ENCODE measurements around the gene HDGF. TPM values are rescaled to one million over a fixed set of nuclear protein-coding genes. Genes with fewer than 3 reads are reported as not detected.

The HDGF gene
- total RNA-seq, 1 experiment from 2014 or later, result 310 TPM

DNA sequence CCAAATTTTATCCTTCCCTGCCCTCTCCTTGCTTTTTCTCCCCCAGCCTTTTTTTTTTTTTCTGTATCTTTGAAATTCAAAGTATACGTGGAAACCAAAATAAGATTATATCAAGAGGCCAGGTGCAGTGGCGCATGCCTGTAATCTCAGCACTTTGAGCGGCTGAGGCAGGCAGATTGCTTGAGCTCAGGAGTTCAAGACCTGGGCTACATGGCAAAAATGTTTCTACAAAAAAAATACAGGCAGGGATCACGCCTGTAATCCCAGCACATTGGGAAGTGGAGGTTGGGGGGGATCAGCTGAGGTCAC, 9.3 kb upstream of the HDGF start:
- no peaks in the 10 kb centered on the region for H3K27me3 Mint-ChIP-seq (ENCODE audit: low read depth)

More for the DNA sequence above, 9.3 kb upstream of the HDGF start:
- Mint-ChIP-seq H3K4me3 (no peak overlapping the region), H3K36me3 (ENCODE audit: insufficient read depth in 1 of 3, low read depth in 3 of 3) (no peaks in the 10 kb centered on the region; a peak in 1 of 7 replicates), H3K9me3 (no peaks in the 10 kb centered on the region), H3K27ac (peak overlapping the region in 1 of 3 experiments; percentile 34; a peak in 1 of 7 replicates), H3K4me1 (peaks cover 10 to 12% of the 10 kb centered on the region in 2 experiments)
- no peaks in the 10 kb centered on the region for H3K27me3 ChIP-seq (ENCODE audit: insufficient read depth, low read length)
- no peaks in the 10 kb centered on the region for H4K20me1 ChIP-seq (ENCODE audit: control insufficient read depth, insufficient read depth, insufficient read length)
- H3K79me1 ChIP-seq (ENCODE audit: insufficient read depth, low read depth, low read length, poor library complexity, severe bottlenecking), result no peaks in the 10 kb centered on the region
- H3K27ac ChIP-seq (ENCODE audit: insufficient read length, low read depth, low read length), result no peak overlapping the region
- H3K4me1 ChIP-seq (ENCODE audit: insufficient read depth, low read length), result 0 out of 2 replicates have a peak, but pooled peaks cover 2% of the 10 kb centered on the region
- no CpG with 5 or more reads among the region's 4 CpGs for WGBS (ENCODE audit: extremely low coverage, insufficient read length, low lambda C conversion rate)
- H2AFZ ChIP-seq (ENCODE audit: low read length), result no peak overlapping the region
- no peak overlapping the region for H3K9ac ChIP-seq (ENCODE audit: extremely low read depth, insufficient read length, low read length)
- no peak overlapping the region for H2BK12ac ChIP-seq (ENCODE audit: insufficient read length, low read depth, low read length)
- no peak overlapping the region for H3K23ac ChIP-seq (ENCODE audit: insufficient read length, low read depth, low read length)
- H2BK15ac ChIP-seq (ENCODE audit: low read depth, low read length), result no peak overlapping the region
- H3K4me2 ChIP-seq (ENCODE audit: insufficient read depth, insufficient read length, low read length), result no peak overlapping the region
- no peak overlapping the region for H3T11ph ChIP-seq (ENCODE audit: low read length)
- no peak overlapping the region for H3K56ac ChIP-seq (ENCODE audit: insufficient read length, low read depth, low read length)
- H4K5ac ChIP-seq (ENCODE audit: insufficient read length, low read depth, low read length), result no peak overlapping the region
- H3K79me2 ChIP-seq (ENCODE audit: insufficient read depth, low read length), result no peaks in the 10 kb centered on the region
- H3K9me3 ChIP-seq (ENCODE audit: control insufficient read depth, low read depth, low read length), result no peaks in the 10 kb centered on the region
- no peak overlapping the region for H2BK5ac ChIP-seq (ENCODE audit: insufficient read length, low read length)
- no peaks in the 10 kb centered on the region for H3K23me2 ChIP-seq (ENCODE audit: insufficient read length, low read depth, low read length, poor library complexity, severe bottlenecking)
- H2BK120ac ChIP-seq (ENCODE audit: low read depth, low read length, poor library complexity, severe bottlenecking), result no peak overlapping the region
- H3K4ac ChIP-seq (ENCODE audit: low read depth, low read length), result no peak overlapping the region
- no peak overlapping the region for H3K14ac ChIP-seq (ENCODE audit: insufficient read depth, low read length)
- no peak overlapping the region for H3K18ac ChIP-seq (ENCODE audit: insufficient read length, low read depth, low read length)
- no peak overlapping the region for H4K91ac ChIP-seq (ENCODE audit: insufficient read length, low read depth, low read length)
- H4K8ac ChIP-seq (replicated peaks; ENCODE audit: insufficient read length, low read depth, low read length), result no peak overlapping the region
- H2AK5ac ChIP-seq (ENCODE audit: insufficient read length, low read length), result no peak overlapping the region
- no peak for DNase-seq
- no peak overlapping the region for H2BK20ac ChIP-seq (ENCODE audit: low read depth, low read length, poor library complexity, severe bottlenecking)
- TF ChIP-seq, protein P1, sequence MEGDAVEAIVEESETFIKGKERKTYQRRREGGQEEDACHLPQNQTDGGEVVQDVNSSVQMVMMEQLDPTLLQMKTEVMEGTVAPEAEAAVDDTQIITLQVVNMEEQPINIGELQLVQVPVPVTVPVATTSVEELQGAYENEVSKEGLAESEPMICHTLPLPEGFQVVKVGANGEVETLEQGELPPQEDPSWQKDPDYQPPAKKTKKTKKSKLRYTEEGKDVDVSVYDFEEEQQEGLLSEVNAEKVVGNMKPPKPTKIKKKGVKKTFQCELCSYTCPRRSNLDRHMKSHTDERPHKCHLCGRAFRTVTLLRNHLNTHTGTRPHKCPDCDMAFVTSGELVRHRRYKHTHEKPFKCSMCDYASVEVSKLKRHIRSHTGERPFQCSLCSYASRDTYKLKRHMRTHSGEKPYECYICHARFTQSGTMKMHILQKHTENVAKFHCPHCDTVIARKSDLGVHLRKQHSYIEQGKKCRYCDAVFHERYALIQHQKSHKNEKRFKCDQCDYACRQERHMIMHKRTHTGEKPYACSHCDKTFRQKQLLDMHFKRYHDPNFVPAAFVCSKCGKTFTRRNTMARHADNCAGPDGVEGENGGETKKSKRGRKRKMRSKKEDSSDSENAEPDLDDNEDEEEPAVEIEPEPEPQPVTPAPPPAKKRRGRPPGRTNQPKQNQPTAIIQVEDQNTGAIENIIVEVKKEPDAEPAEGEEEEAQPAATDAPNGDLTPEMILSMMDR (conservative IDR thresholded peaks at IDR 0.05), result no peak
